Fibroblast of the aortic adventitia (primary cell): Measurements from ENCODE around the gene TENM4. TPM values are rescaled to one million over a fixed set of nuclear protein-coding genes. Genes with fewer than 3 reads are reported as not detected.

Experiments used
- DNase-seq: peaks from one replicate; pipeline ENCODE4 v3.0.0-alpha.2; 2010; ENCODE audit warnings: low read depth
- H3K4me3 ChIP-seq: 2 replicates; pipeline ENCODE4 v1.5.1; 2011; ENCODE audit warnings: low read depth, mild to moderate bottlenecking, control low read depth, low read length, moderate library complexity
- CTCF ChIP-seq: IDR thresholded peaks from 2 replicates; pipeline ENCODE4 v1.5.1; 2011; ENCODE audit warnings: mild to moderate bottlenecking, low read length, control low read depth, inconsistent platforms; ENCODE audit not compliant: insufficient read depth
- total RNA-seq: library from RNA; depleted of rRNA; stranded (reverse); fragments of >200 nt; gene quantifications from 2 replicates; pipeline ENCODE4 v1.2.3, GENCODE V29; 2012; ENCODE audit warnings: low replicate concordance

TENM4 gene
- total RNA-seq, 1 donor: 113 TPM

DNA sequence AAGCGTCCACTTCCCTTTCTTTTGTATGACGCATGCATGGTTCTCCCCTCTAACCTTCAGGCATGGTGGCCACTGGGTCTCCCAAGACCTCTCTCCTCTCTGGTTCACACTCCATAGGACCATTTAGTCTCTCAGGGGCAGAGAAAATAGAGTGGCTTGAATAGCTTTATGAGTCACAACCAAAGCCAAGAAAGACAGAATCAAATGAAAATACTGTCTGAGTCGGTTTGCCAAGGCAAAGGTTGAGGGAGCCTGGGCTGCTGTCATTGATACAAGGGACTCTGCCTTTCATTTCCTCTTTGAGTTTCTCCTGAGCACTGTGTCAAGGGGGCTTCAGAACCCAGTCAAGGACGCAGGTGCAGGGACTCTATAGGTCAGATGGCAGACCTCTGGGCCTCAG, 44.2 kb downstream of the TENM4 start:
- H3K4me3 ChIP-seq: no peak overlapping the region
- no peak for TF ChIP-seq CTCF
- DNase-seq: no peak

- H3K4me3 ChIP-seq: no peak overlapping the region
- DNase-seq: no peak
- TF ChIP-seq CTCF: no peak
These were observed 44.8 kb downstream of the TENM4 start for GRCh38 chr11:79396001-79396400.

GRCh38 chr11:79393362-79394043, 47.3 kb downstream of the TENM4 start:
- no peak overlapping the region for H3K4me3 ChIP-seq
- no peak for TF ChIP-seq CTCF
- DNase-seq: no peak

- no peak overlapping the region for H3K4me3 ChIP-seq
- no peak for DNase-seq
- TF ChIP-seq CTCF: no peak
These were observed 48.7 kb downstream of the TENM4 start for GRCh38 chr11:79392161-79392560.

DNA sequence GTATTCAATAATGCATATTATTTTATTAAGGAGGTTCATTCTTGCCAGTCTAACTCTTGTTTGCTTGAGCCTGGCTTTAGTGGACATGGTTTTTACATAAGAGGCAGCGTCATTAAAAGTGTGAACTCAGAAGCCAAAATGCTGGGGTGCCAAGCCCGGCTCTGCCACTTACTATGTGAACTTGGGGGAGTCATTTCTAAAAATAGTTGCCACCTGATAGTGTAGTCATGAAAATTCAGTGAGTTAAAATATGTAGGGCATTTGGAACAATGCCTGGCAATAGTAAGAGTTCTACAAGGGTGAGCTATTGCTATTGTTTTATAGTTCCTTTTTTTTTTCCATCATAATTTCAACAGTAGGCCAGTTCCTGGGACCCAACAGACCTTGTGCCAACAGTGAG, 49.9 kb downstream of the TENM4 start:
- H3K4me3 ChIP-seq: no peak overlapping the region
- DNase-seq: peak; percentile 69
- TF ChIP-seq CTCF: no peak

- H3K4me3 ChIP-seq: no peak overlapping the region
- TF ChIP-seq CTCF: no peak
- DNase-seq: no peak
These were observed 50.4 kb downstream of the TENM4 start for GRCh38 chr11:79390477-79390876.

DNA sequence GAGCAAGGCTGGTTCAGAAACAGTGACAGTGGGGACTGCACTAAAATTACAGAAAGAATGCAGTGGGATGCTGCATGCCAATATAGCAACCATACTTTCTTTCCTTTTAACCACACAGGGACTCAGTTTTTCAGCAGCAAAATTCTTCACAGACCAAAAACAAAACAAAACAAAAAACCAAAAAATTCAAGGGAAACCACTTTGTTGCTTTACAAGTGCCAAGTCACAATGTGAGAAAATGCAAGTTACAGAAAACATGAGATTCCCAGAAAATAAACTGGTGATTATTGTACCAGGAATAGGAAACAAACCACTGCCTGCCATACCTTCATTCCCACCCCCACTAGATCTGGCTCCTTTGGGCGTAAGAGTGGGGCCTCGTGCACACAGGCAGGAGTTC, 52.6 kb downstream of the TENM4 start:
- DNase-seq: no peak
- TF ChIP-seq CTCF: no peak
- no peak overlapping the region for H3K4me3 ChIP-seq
